Loucy (cell line): ENCODE results near the gene DDIT4.
A peak's percentile ranks its signal among the peaks of the same experiment; 100 is the strongest.

Experiments used
- H2AFZ ChIP-seq: fragments of 200-600 bp; sonication (generic); 2 replicates; pipeline ENCODE4 v1.6.0; 2016; ENCODE audit warnings: antibody characterized with exemption, mild to moderate bottlenecking, low read length, moderate library complexity
- H3F3A ChIP-seq: fragments of 200-600 bp; 2 replicates; pipeline ENCODE4 v1.6.0; 2016; ENCODE audit warnings: antibody characterized with exemption, low read depth, mild to moderate bottlenecking
- H3K27me3 ChIP-seq: fragments of 200-600 bp; sonication (generic); 2 replicates; pipeline ENCODE4 v1.6.1; 2014; ENCODE audit warnings: low read length, mild to moderate bottlenecking; ENCODE audit not compliant: insufficient read depth, poor library complexity, severe bottlenecking
- H3K36me3 ChIP-seq: fragments of 200-600 bp; sonication (generic); 2 replicates; pipeline ENCODE4 v1.6.1; 2016; ENCODE audit warnings: low read length; ENCODE audit not compliant: insufficient read depth
- H3K4me1 ChIP-seq: fragments of 200-600 bp; sonication (generic); 2 replicates; pipeline ENCODE4 v1.5.1; 2014; ENCODE audit warnings: low read length, mild to moderate bottlenecking; ENCODE audit not compliant: insufficient read depth, poor library complexity, severe bottlenecking
- H3K4me2 ChIP-seq: fragments of 200-600 bp; sonication (generic); 2 replicates; pipeline ENCODE4 v1.6.0; 2014; ENCODE audit warnings: antibody characterized with exemption, low read length, low read depth, mild to moderate bottlenecking; ENCODE audit not compliant: poor library complexity, severe bottlenecking
- H3K4me3 ChIP-seq: fragments of 200-600 bp; sonication (generic); 2 replicates; pipeline ENCODE4 v1.5.1; 2014; ENCODE audit warnings: low read length, mild to moderate bottlenecking, mixed read lengths; ENCODE audit not compliant: poor library complexity, severe bottlenecking
- H3K79me2 ChIP-seq: fragments of 200-600 bp; sonication (generic); 2 replicates; pipeline ENCODE4 v1.6.1; 2014; ENCODE audit warnings: low read length; ENCODE audit not compliant: insufficient read depth
- H3K9ac ChIP-seq: fragments of 200-600 bp; sonication (generic); 2 replicates; pipeline ENCODE4 v1.6.0; 2014; ENCODE audit warnings: mild to moderate bottlenecking, low read depth, low read length, moderate library complexity; ENCODE audit not compliant: poor library complexity, severe bottlenecking
- H3K9me2 ChIP-seq: fragments of 200-600 bp; sonication (generic); replicated peaks from 2 replicates; pipeline ENCODE4 v1.6.1; 2016; ENCODE audit warnings: low read depth, low read length, mixed read lengths
- H3K9me3 ChIP-seq: fragments of 200-600 bp; sonication (generic); 2 replicates; pipeline ENCODE4 v1.6.1; 2014; ENCODE audit warnings: mild to moderate bottlenecking, antibody characterized with exemption, low read length, low read depth; ENCODE audit not compliant: insufficient read depth
- H4K20me1 ChIP-seq: fragments of 200-600 bp; sonication (generic); 2 replicates; pipeline ENCODE4 v1.6.0; 2014; ENCODE audit warnings: antibody characterized with exemption, low read length, mild to moderate bottlenecking; ENCODE audit not compliant: insufficient read depth, poor library complexity, severe bottlenecking
- EZH2phosphoT487 ChIP-seq: fragments of 200-600 bp; IDR thresholded peaks from 2 replicates; pipeline ENCODE4 v1.6.1; 2018; ENCODE audit warnings: antibody characterized with exemption, mild to moderate bottlenecking, moderate library complexity, borderline replicate concordance
- TF ChIP-seq, protein P1 (sequence below): fragments of 200-600 bp; sonication (generic); conservative IDR thresholded peaks from 2 replicates; pipeline ENCODE4 v1.5.1; 2014; ENCODE audit warnings: mild to moderate bottlenecking, antibody characterized with exemption, low read length

DDIT4 gene

DNA sequence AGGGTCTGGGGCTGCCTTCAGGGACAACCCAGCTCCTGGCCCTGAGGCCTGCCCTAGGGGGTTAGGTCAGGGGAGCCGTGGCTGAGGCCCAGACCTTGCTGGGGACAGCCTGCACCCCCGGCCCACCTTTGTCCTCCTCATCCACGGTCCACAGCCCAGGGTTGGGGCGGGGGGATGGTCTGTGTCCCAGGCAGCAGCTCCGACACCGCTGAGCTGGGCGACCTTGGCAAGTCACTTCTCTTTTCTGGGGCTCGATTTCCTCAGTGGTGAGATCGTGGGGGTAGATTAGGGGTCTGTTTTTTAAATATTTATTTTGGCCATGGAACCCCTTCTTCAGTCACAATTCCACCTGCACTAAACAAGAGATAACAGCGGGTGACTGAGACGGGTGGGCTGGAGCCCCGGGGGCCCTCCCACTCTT lies 50.1 kb downstream of the DDIT4 start:
- H3F3A ChIP-seq, result peaks cover 14% of the 10 kb centered on the region; the same call in 1 of the 2 replicates
- no peak overlapping the region for H2AFZ ChIP-seq
- peak overlapping the region; percentile 90 for H3K9ac ChIP-seq
- H3K4me3 ChIP-seq, result no peak overlapping the region
- peaks cover 64% of the 10 kb centered on the region for H3K4me1 ChIP-seq
- H3K9me2 ChIP-seq, result no peaks in the 10 kb centered on the region
- no peaks in the 10 kb centered on the region for H3K9me3 ChIP-seq
- no peak overlapping the region for H3K4me2 ChIP-seq
- H4K20me1 ChIP-seq, result no peaks in the 10 kb centered on the region
- no peaks in the 10 kb centered on the region for H3K36me3 ChIP-seq
- H3K79me2 ChIP-seq, result peaks cover 35% of the 10 kb centered on the region
- TF ChIP-seq, protein P1, sequence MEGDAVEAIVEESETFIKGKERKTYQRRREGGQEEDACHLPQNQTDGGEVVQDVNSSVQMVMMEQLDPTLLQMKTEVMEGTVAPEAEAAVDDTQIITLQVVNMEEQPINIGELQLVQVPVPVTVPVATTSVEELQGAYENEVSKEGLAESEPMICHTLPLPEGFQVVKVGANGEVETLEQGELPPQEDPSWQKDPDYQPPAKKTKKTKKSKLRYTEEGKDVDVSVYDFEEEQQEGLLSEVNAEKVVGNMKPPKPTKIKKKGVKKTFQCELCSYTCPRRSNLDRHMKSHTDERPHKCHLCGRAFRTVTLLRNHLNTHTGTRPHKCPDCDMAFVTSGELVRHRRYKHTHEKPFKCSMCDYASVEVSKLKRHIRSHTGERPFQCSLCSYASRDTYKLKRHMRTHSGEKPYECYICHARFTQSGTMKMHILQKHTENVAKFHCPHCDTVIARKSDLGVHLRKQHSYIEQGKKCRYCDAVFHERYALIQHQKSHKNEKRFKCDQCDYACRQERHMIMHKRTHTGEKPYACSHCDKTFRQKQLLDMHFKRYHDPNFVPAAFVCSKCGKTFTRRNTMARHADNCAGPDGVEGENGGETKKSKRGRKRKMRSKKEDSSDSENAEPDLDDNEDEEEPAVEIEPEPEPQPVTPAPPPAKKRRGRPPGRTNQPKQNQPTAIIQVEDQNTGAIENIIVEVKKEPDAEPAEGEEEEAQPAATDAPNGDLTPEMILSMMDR, result no peak
- TF ChIP-seq EZH2phosphoT487, result no peak
- no peaks in the 10 kb centered on the region for H3K27me3 ChIP-seq
